Measurements from ENCODE around the gene HDLBP.

The HDLBP gene

DNA sequence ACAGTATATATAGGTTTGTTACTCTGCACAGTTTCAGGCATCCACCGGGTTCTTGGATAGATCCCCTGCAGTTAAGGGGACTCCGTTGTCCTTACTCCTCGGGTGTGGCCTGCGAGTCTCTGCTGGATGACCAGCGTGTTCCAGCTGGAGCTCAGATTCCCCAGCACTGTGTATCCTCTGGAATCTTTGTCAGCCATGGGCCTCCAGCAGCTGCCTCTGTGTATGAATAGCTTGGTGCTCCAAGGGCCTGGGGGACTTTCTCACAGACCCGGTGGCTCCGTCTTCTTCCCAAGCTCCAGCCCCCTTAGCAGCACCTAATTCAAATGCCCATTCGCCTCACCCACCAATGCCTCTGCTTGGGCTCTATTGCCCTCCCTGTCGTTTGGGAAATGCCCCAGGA lies 120.7 kb downstream of the HDLBP start:
- DNase-seq (ENCODE audit: low read depth in 2 of 2): no peak

DNA sequence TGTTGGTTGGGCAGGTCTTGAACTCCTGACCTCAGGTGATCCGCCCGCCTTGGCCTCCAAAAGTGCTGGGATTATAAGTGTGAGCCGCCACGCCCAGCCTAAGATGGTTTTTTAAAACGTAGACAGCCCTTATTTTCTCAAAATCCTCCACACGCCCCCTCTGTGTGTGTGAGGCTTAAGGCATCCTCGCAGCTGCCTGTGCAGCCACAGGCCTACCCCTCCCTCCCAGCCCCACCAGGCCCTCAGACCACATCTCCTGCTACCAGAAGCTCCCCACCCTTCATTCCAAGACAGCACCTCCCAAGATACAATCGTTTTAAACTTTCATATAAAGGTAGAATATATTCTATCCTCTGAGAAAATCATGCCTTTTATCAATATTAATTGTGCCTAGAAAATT lies 122.2 kb downstream of the HDLBP start:
- DNase-seq (ENCODE audit: low read depth in 2 of 2): no peak

DNA sequence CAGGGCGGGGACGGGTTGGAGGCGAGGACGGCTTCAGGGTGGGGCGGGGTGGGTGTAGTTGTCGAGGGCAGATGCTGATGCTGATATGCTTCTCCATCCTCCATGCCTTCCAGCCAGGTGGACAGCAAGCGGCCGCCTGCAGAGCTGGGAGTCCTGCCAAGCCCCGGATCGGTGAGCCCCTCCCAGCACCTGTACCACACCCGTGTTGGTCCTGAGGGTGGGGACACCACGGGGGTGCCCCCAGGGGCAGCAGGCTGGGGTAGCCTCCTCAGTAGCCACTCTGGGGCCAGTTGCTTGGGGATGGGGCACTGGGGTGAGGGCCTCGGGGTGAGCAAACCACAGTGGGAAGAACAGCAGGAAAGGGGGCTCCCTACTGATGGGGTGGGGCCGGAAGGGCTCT lies 124.4 kb downstream of the HDLBP start:
- no peak for DNase-seq (ENCODE audit: low read depth in 2 of 2)

DNA sequence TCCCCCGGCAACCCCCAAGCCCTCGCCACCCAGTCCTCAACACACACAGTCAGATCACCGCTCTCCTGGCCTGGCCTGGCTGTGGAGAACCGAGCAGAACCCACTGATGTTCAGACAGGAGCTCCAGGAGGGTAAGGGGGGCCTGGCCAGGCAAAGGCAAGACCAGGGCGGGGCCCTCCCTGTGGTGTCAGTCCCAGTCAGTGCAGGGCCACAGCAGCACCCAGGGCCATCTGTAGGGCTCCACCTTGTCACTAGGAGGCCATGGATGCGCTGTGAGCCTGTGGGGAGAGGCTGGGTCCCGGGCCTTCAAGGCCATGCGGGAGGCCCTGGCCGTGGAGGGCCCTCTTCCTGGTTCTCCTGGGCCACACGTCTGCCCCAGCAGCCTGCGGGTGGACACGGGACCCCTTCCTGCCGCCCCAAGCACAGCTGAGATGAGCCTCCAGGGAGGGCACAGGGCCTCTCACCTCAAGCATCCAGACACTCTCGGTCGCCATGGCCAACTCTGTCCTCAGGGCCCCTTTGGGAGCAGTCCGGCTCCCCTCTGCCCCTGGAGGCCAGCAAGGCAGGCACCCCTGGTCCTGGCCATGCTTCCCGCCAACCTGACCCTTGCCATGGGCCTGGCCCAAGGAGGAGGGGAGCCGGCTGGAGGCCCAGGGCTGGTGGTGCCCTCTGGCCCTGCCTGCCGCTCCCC lies 125.0 kb downstream of the HDLBP start:
- no peak for DNase-seq (ENCODE audit: low read depth in 2 of 2)

DNA sequence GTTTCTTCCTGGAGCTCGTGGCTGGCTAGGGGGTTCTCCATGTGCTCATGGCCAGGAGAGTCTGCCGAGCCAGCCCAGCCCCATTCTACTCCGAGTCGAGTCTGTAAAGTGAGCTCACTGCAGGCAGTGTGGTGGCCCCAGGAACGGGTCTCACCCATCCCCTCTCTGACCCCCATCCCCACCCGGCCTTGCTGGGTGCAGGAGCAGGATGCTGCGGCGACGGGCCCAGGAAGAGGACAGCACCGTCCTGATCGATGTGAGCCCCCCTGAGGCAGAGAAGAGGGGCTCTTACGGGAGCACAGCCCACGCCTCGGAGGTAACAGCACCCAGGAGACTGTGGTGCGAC lies 125.6 kb downstream of the HDLBP start:
- DNase-seq (ENCODE audit: low read depth in 2 of 2): no peak

DNA sequence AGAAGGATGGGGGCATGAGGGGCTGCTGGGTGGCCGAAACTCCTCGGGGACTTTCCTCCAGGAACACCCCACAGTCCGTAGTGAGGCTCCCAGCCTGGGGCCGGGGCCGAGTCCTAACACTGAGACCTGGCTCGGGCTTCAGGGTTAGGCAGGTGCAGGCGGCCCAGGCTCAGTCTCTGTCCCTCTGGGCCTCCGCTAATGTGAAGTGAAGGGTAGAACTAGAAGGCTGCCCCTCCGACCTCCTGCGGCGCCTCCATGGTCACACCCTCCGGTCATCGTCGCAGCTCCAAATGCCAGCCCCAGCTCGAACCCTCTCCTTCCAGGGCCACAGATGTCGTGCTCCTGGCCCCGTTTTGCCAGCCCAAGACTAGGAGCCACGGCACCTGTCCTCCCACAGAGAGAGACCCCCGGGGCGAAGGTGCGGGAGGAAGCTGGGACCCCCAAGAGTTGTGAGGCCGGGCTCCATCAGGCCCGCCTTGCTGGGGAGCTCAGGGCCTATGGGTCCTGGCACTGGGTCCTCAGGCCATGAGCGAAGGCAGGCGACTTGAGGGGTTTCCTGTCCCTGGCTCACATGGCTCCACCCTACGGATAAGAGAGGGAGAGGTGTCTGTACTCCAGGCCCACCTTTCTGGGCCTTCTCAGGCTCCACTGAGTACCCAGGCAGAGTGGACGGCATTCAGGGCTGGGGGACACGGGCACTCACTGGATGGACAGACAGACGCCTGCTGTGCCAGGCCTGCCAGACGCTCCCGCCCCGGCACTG lies 126.2 kb downstream of the HDLBP start:
- DNase-seq (ENCODE audit: low read depth in 2 of 2): no peak

DNA sequence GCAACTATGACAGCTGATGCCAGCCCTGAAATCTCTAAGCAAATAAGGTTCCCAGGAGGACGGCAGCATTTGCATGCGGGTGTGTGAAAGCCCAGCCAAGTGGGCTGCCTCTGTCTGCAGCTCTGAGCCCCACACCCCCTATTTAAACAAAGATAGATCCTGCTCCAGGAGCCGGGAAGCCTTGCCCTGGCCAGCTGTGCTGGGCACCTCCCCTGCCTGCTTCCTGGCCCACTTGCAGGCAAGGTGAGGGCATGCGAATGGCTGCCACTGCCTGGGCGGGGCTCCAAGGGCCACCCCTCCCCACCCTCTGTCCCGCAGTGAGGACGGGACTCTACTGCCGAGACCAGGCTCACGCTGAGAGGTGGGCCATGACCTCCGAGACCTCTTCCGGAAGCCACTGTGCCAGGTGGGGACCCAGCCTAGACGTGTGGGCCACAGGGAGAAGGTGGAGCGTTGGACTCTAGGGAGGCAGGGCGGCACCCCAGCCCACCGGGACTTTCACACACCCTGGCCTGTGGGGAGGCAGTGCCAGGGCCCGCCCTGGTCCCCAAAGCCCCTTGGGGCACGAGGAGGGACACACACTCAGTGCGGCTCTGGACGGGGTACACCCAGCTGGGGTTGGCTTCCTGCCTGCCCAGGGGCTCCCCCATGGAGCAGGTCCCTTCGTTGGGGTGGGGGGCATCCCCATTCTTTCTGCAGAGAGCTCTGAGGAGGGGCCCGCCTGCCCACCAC lies 126.9 kb downstream of the HDLBP start, which contains the start of gene ANO7:
ANO7 (plus strand) TSS at position 317 of the 732 bp plus-strand sequence. CDS start 1,387 bp downstream, outside the sequence.
- DNase-seq (ENCODE audit: low read depth in 2 of 2): no peak

DNA sequence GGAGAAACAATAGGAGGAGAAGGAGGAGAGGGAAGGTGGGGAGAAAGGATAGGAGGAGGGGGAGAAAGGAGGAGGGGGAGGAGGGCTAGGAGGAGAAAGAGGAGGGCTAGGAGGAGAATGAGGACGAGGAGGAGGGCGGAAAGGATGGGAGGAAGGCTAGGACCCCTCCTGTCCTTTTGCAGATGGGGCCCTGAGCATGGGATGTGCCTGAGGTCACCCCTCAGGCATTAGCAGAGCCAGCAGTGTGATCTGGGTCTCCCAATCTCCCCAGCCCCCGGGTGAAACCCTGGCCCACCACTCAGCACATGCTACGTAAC lies 127.6 kb downstream of the HDLBP start:
- no peak for DNase-seq (ENCODE audit: low read depth in 2 of 2)

DNA sequence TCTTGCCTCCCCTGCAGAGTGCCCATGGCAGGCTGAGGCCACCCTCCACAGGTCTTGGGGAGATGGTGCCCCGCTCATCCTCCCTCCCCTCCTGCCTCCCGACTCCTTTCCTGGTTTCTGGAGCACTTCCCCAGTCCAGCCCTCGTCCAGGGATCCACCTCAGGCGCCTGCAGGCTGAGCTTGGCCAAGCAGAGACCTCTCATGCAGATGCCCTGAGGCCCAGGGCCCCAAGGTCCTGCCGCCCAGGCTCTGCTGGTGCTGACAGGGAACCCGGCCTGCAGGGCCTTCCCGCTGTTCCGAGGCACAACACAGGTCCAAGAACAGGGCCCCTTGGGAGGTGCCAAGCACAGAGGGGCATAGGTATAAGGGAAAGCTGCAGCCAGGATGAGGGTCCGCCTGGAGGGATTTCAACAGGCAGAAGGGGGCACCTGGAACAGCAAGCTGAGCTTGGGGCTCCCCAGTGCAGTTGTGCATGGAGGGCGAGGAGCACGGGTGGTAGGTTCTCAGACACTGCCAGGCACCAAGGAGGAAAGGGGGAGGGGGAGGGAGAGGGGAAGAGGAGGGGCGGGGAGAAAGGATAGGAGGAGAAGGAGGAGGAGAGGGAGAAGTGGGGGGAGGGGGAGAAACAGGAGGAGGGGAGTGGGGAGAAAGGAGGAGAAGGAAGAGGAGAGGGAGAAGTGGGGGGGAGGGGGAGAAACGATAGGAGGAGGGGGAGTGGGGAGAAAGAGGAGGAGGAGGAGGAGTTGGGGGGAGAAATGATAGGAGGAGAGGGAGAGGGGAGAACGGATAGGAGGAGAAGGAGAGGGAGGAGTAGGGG lies 128.2 kb downstream of the HDLBP start:
- no peak for DNase-seq (ENCODE audit: low read depth in 2 of 2)

DNA sequence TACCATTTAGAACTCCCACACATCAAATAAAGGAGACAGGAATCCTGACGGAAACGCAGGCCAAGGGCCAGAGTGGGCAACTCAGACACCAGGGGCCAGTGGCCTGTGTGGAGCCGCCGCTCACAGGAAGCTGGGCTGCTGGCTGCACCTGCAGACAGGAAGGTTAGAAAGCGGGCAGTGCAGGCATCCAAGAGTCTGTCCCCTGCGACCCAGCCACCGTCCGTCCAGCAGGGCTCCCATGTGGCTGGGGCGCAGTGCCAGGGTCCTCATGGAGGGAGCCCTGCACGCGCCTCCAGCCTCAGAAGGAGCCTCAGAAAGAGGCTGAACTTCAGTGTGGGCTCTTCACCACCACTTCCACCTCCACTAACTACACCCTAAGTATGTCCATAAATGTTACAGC lies 129.5 kb downstream of the HDLBP start:
- DNase-seq (ENCODE audit: low read depth in 2 of 2): no peak

DNA sequence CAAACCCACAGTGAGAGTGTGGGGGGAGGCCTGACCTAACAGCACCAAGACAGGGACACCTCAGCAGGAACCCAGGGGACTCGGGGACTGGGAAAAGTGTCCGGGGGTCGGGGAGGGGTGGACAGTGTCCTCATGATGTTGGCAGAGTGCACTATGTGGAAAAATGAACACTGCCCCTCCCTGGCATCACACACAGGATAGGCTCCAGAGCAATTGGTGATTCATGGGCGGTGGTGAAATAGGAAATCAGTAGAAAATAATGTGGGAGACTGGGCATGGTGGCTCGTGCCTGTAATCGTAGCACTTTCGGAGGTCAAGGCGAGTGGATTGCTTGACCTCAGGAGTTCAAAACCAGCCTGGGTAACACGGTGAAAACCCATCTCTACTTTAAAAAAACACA lies 130.6 kb downstream of the HDLBP start:
- DNase-seq (ENCODE audit: low read depth in 2 of 2): no peak

DNA sequence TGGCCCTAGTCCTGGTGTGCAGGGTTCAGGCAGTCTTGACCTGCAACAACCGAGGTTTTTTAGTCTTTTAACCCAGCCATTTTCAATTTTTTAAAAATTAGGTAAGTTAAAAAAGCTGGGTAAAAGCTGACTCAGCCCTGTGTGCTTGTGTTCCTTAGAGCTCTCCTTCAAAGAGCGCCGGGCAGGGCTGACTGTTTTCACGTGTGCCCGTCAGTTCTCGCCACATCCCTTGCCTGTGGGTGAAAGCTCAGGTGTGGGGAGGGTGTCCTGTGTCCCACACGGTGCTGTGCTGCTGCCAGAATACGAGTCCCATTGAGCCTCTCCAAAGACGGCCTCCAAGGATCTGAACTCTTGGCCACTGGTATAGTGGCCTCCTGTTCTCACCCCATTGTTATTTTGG lies 132.3 kb downstream of the HDLBP start:
- no peak for DNase-seq (ENCODE audit: low read depth in 2 of 2)

DNA sequence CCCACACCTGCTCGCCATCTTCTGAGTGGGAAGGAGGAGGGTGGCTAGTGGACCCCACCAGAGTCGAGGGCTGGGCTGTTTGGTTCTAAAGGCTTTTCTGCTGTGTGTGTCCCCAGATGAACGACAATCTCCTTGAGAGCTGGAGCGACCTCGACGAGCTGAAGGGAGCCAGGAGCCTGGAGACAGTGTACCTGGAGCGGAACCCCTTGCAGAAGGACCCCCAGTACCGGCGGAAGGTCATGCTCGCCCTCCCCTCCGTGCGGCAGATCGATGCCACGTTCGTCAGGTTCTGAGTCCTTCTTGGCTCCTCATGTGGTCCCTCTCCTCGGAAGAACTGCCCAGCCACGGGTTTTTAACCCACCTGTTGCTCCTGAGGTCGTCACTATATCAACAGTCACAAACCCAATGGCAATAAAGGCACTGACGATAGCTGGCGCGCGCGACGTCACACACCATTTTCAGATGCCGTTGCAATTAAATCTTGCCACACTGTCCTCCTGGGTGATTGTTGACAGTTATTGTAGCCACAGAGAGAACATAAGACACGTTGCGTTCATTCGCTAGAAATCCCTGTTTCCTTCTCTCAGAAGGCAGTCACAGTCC lies 132.8 kb downstream of the HDLBP start:
- DNase-seq (ENCODE audit: low read depth in 2 of 2): no peak

DNA sequence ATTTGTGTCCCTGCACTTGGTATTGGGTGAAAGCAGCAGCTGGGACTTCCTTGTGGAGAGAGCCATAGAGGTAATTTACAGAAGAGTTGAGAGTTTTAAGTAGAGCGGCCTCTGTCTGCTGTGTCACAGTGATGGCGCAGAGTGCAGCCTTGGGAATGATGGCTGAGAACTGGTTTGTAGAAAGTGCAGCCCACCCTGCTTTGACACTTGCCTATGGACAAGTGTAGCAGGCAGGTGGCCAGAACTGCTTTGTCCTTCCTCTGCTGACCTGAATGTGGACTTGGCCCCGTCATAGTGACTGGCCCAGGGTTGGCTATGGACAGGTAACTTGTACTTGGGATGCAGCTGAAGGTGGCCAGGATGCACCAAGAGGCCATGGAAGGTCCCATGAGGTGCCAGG lies 133.3 kb downstream of the HDLBP start:
- DNase-seq (ENCODE audit: low read depth in 2 of 2): no peak

DNA sequence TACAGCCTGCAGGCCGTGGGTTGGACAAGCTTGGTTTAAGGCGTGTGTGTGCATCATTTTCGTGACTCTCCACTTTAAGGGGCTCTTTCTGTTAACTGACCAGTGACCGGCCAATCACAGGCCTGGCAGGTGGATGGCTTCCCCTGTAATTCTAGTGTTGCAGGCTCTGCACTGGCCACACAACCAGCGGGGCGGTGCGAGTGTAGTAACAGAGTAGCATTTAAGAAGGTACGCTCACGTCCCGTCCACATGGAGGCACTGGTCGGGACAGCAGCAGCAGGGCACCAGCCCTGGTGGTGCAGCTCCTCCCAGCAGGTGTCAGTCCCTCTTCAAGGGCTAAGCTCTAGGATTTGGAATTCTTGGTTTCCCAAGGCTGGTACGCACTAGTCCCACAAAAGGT lies 135.0 kb downstream of the HDLBP start:
- no peak for DNase-seq (ENCODE audit: low read depth in 2 of 2)

DNA sequence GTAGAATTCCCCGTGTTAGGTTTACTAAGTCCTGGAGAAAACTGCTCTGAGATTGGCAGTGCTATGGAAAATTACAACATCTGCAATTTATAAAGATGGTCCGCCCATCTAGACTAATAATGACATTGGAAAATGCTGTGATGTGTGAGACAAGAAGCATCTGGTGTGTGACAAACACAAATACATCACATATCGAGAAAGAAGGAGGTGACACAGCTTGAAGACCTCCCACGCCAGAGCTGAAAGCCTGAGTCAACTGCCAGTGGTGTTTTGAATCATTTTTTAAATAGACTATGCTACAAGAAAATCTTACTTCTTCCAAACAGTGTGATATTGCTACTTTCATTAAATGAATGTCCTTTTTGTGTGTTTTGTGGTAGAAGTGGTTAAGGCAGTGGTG lies 135.6 kb downstream of the HDLBP start:
- DNase-seq (ENCODE audit: low read depth in 2 of 2): no peak

DNA sequence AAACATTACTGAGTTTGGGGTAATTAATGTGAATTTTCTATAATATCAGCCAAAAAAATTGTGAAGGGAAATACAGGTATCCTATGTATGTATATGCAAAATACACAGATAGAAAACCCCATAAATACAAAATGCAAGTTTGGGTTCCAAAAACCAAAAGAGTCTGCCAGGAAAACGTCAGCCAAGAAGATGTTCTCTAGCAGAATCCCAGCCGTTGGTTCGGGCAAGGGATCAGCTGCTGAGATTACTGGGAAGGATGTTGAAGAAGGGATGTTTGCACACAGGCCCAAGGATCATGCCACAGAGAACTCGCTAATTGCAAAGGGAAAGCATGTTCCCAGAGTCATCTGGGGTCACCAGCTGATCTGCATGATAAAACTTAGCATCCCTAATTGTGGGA lies 136.5 kb downstream of the HDLBP start:
- no peak for DNase-seq (ENCODE audit: low read depth in 2 of 2)

DNA sequence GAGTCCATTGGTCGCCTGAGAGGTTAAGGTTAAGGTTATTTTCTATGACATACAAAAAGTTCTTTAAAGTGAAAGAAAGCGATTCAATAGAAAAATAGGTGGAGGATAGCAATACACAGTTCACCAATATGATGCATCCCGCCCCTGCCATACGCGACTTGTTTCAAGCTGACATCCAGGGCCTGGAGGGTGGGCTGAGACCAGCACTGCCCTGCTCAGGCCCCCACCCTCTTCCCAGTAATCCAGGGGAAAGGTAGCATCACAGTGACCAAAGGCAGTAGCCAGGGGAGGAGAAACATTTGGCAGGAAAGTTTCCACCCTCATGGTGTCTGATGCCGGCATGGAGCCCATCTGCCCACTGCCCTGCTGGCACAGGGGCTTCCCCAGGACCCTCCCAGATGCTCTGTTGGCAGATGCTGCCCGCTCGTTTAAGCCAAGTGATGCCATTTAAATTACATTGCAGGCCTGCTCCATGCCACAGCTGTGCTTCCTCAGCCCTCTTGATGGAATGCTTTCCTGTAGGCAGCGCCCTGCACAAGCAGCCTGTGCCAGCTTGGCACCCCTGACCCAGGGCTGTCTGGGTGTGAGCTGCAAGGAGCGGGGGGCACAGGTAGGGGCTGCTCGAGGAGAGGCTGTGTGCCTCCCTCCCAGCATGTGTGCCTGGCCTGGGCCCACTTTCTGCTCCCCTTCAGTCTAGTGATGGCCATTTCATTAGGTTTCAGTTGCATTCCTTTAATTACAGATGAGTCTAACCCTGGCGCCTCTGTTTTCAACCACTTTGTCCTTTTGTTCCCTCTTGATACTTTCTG lies 137.7 kb downstream of the HDLBP start:
- DNase-seq (ENCODE audit: low read depth in 2 of 2): no peak

Measured in stimulated activated CD8-positive, alpha-beta memory T cell treated with anti-CD3 and anti-CD28 coated beads, Interleukin-2, amount 100 ng/mL, for 1 hour (primary cell).